Endodermal cell (in vitro differentiated cells): ENCODE results near the gene DMPK. TPM values are rescaled to one million over a fixed set of nuclear protein-coding genes. Genes with fewer than 3 reads are reported as not detected.
A peak's percentile ranks its signal among the peaks of the same experiment; 100 is the strongest.

Experiments used
- DNase-seq: peaks from one replicate; pipeline ENCODE4 v3.0.0-alpha.2; 2017
- H3K27ac ChIP-seq: 2 replicates; pipeline ENCODE4 v1.5.1; 2013; ENCODE audit warnings: mild to moderate bottlenecking, low read depth, low read length, moderate library complexity
- H3K27me3 ChIP-seq: 2 replicates; pipeline ENCODE4 v1.6.1; 2013; ENCODE audit warnings: mild to moderate bottlenecking, low read length, moderate library complexity; ENCODE audit not compliant: insufficient read depth, control insufficient read depth, poor library complexity, severe bottlenecking
- H3K36me3 ChIP-seq: 2 replicates; pipeline ENCODE4 v1.7.0; 2013; ENCODE audit warnings: mild to moderate bottlenecking, low read length, moderate library complexity; ENCODE audit not compliant: control insufficient read depth, insufficient read depth
- H3K4me1 ChIP-seq: one replicate; pipeline ENCODE4 v1.7.0; 2013; ENCODE audit warnings: low read length; ENCODE audit not compliant: control insufficient read depth, insufficient read depth
- H3K4me3 ChIP-seq: 2 replicates; pipeline ENCODE4 v1.5.1; 2013; ENCODE audit warnings: mild to moderate bottlenecking, low read length, moderate library complexity
- H3K9ac ChIP-seq: 2 replicates; pipeline ENCODE4 v1.6.1; 2013; ENCODE audit warnings: mild to moderate bottlenecking, low read length, moderate library complexity; ENCODE audit not compliant: poor library complexity, severe bottlenecking; ENCODE audit errors: extremely low read depth
- H3K9me3 ChIP-seq: 2 replicates; pipeline ENCODE4 v1.6.1; 2013; ENCODE audit warnings: mild to moderate bottlenecking, low read length, moderate library complexity; ENCODE audit not compliant: control insufficient read depth
- H3K27ac Mint-ChIP-seq: 2 replicates; pipeline ENCODE4 v1.8.0; 2020; ENCODE audit warnings: mixed read lengths
- H3K27me3 Mint-ChIP-seq: 2 replicates; pipeline ENCODE4 v1.8.0; 2021; ENCODE audit warnings: mild to moderate bottlenecking, mixed read lengths; ENCODE audit not compliant: insufficient read depth
- H3K36me3 Mint-ChIP-seq: 2 replicates; pipeline ENCODE4 v1.8.0; 2020; ENCODE audit warnings: low read depth, mixed read lengths
- H3K4me1 Mint-ChIP-seq: 2 replicates; pipeline ENCODE4 v1.8.0; 2020; ENCODE audit warnings: mixed read lengths
- H3K4me3 Mint-ChIP-seq: 2 replicates; pipeline ENCODE4 v1.8.0; 2020; ENCODE audit warnings: mild to moderate bottlenecking, moderate library complexity, mixed read lengths
- H3K9me3 Mint-ChIP-seq: 2 replicates; pipeline ENCODE4 v1.8.0; 2020; ENCODE audit warnings: mild to moderate bottlenecking, mixed read lengths
- CTCF ChIP-seq: fragments of 200-600 bp; sonication (generic); conservative IDR thresholded peaks from 2 replicates; pipeline ENCODE4 v1.5.0; 2021; ENCODE audit warnings: antibody characterized with exemption, mild to moderate bottlenecking
- WGBS, 2 experiments: methylation state at CpG; one replicate each; pipeline versions ENCODE4 v1.1.5 to v1.1.7; 2013; ENCODE audit warnings: missing lambda C conversion rate in 2 of 2, mixed read lengths in 1 of 2; ENCODE audit not compliant: insufficient coverage in 1 of 2, insufficient read length in 1 of 2; 5-methylcytosine and 5-hydroxymethylcytosine counted together
- total RNA-seq, 2 donors: library from RNA; stranded (reverse); fragmentation: NEBNext Ultra II Directional in 1 of 2; extraction: Animal tissue kit (Norgen Biotek cat#: 25700) in 1 of 2; gene quantifications; 2 replicates in 1 of 2; 3 replicates in 1 of 2; pipeline ENCODE4 v1.2.1, GENCODE V29; 2021

The DMPK gene
- total RNA-seq, 2 donors from 2014 or later, result 58.8 to 75.9 TPM

- Histone ChIP-seq H3K27ac (no peak overlapping the region), H3K9me3 (no peaks in the 10 kb centered on the region), H3K9ac (peak overlapping the region; percentile 77), H3K4me1 (no peaks in the 10 kb centered on the region), H3K36me3 (peaks cover 29% of the 10 kb centered on the region), H3K4me3 (peak overlapping the region; percentile 99), H3K27me3 (no peaks in the 10 kb centered on the region)
- Mint-ChIP-seq H3K9me3 (no peaks in the 10 kb centered on the region), H3K36me3 (peaks cover 35% of the 10 kb centered on the region), H3K27me3 (peaks cover 5% of the 10 kb centered on the region), H3K27ac (peak overlapping the region; percentile 83), H3K4me1 (peaks cover 20% of the 10 kb centered on the region), H3K4me3 (peak overlapping the region; percentile 93)
- 11 to 12% methylated on average over 16 to 31 of the region's 31 CpGs for WGBS, 2 experiments
- no peak for DNase-seq
- no peak for TF ChIP-seq CTCF
Observed at GRCh38 chr19:45791744-45792469, 9.6 kb upstream of the DMPK start.

- H3K9ac ChIP-seq, result no peak overlapping the region
- peaks cover 31% of the 10 kb centered on the region for H3K36me3 ChIP-seq
- no peaks in the 10 kb centered on the region for H3K9me3 ChIP-seq
- peak overlapping the region; percentile 93 for H3K4me3 Mint-ChIP-seq
- H3K27ac ChIP-seq, result no peak overlapping the region
- no peak overlapping the region for H3K27ac Mint-ChIP-seq
- H3K4me1 ChIP-seq, result no peaks in the 10 kb centered on the region
- TF ChIP-seq CTCF, result no peak
- no peaks in the 10 kb centered on the region for H3K27me3 ChIP-seq
- no peaks in the 10 kb centered on the region for H3K9me3 Mint-ChIP-seq
- peaks cover 20% of the 10 kb centered on the region for H3K4me1 Mint-ChIP-seq
- no peak for DNase-seq
- peak overlapping the region; percentile 99 for H3K4me3 ChIP-seq
- H3K27me3 Mint-ChIP-seq, result peaks cover 5% of the 10 kb centered on the region
- H3K36me3 Mint-ChIP-seq, result peaks cover 40% of the 10 kb centered on the region
- 95 to 100% methylated on average over 4 to 8 of the region's 8 CpGs for WGBS, 2 experiments
Observed at GRCh38 chr19:45790942-45791341, 8.7 kb upstream of the DMPK start.

- WGBS, 2 experiments, result 94 to 95% methylated on average over 13 to 15 of the region's 15 CpGs
- H3K9me3 Mint-ChIP-seq, result no peaks in the 10 kb centered on the region
- H3K27me3 Mint-ChIP-seq, result no peaks in the 10 kb centered on the region
- no peak overlapping the region for H3K4me3 ChIP-seq
- DNase-seq, result no peak
- no peak overlapping the region for H3K9ac ChIP-seq
- no peak for TF ChIP-seq CTCF
- H3K4me3 Mint-ChIP-seq, result no peak overlapping the region
- H3K4me1 ChIP-seq, result no peaks in the 10 kb centered on the region
- H3K36me3 Mint-ChIP-seq, result peaks cover 42% of the 10 kb centered on the region
- peaks cover 20% of the 10 kb centered on the region for H3K4me1 Mint-ChIP-seq
- no peak overlapping the region for H3K27ac Mint-ChIP-seq
- H3K27ac ChIP-seq, result no peak overlapping the region
- no peaks in the 10 kb centered on the region for H3K27me3 ChIP-seq
- no peaks in the 10 kb centered on the region for H3K9me3 ChIP-seq
- H3K36me3 ChIP-seq, result peaks cover 31% of the 10 kb centered on the region
Observed at GRCh38 chr19:45789035-45789786, 6.9 kb upstream of the DMPK start.
